GM18867 (cell line): Measurements from ENCODE around the gene MT3.
"Not testable (repeated sequence)": the region's sequence is repeated elsewhere in the genome, so short reads cannot be mapped to it uniquely, and the experiment has no call there.

ENCODE experiments used
- ATAC-seq: cut with Tn5 transposase; IDR thresholded peaks from one replicate; pipeline ENCODE4 v1.9.1; 2021; ENCODE audit warnings: mild to moderate bottlenecking, moderate library complexity; ENCODE audit not compliant: unreplicated experiment

Gene MT3

DNA sequence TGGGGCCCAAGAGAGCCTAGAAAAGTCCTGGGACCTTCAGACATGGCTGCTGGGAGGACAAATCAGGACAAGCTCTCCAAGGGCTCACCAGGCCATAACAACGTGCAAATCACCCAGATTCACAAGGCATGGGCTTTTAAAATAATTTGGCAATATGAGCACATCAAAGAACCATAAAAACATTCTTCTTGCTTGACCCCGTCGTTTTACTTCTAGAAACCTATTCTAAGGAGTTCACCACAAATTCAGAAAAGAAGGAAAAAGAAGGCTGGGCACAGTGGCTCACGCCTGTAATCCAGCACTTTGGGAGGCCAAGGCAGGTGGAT, 12.1 kb upstream of the MT3 start:
- ATAC-seq = no peak

DNA sequence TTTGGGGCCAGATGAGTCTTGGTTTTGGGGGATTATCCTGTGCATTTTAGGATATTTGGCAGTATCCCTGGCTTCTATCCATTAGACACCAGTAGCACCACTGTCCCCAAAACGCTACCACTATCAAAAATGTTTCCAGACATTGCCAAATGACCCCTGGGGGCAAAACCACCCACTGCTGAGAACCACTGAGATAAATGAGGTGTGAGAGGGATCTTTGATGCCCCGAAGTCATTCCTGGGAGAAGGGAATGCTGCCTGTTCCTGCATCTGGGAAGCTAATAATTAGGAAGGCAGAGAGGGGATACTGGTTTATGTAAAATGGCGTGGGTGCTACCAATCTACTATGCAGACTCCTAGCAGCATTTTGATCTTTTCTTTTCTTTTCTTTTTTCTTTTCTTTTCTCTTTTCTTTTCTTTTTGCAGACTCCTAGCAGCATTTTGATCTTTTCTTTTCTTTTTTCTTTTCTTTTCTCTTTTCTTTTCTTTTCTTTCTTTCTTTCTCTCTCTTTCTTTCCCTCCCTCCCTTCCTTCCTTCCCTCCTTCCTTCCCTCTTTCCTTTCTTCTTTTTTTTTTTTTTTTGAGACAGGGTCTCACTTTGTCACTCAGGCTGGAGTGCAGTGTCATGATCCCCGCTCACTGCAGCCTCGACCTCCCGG, 8.8 kb upstream of the MT3 start:
- ATAC-seq = no peak

DNA sequence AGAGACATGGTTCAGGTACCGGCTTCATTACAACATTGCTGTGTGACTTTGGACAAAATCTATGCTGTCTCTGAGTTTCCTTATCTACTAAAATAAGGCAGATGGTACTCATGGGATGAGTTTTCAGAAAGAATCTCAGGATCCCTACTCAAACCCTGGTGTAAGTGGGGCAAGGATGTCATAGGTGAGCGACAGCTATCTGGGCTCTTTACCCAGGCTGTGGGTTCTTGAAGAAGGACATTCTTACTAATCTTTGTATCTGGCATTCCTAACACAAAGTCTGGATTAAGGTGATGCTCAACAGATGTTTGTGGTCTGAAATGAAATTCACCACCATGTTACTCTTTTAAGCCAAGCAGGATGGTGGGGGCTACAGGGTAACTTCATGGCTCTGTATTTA, 6.4 kb upstream of the MT3 start:
- not testable (repeated sequence) for ATAC-seq

DNA sequence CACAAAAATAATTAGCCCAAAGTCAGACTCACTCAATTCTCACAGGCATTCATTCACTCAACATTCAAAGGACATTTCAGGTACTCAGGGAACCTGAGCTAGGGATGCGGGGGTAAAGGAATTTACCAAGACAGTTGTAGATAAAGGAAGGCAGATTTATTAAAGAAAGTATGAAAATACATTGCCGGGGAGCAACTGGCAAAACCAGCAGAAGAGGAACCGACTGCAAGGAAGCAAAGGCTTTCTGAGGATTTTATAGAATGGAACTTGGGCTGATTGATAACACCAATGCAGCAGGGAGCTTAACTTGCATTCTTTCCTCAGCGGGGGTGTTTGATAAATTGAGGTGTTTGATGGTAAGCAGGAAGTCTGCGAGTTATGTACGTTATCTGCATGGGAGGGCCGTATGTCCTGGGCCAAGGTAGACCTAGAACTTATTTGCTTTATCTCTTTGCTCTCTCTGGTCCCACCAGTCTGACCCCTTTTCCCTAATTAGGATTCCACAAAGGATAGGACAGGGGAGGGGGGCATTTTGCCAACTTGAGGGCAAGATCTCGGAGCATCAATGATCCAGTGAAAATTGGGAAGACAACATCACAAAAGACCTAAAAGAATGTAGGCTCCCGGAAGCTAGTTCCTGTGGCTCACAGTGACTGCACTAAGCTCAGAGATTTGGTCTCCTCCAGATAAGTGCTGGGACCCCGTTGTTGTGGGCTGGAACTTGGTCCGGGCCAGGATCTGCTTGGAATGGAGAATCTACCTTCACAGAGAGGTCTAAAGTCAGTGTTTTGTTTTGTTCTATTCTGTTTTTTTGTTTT, 5.8 kb upstream of the MT3 start:
- no peak for ATAC-seq

DNA sequence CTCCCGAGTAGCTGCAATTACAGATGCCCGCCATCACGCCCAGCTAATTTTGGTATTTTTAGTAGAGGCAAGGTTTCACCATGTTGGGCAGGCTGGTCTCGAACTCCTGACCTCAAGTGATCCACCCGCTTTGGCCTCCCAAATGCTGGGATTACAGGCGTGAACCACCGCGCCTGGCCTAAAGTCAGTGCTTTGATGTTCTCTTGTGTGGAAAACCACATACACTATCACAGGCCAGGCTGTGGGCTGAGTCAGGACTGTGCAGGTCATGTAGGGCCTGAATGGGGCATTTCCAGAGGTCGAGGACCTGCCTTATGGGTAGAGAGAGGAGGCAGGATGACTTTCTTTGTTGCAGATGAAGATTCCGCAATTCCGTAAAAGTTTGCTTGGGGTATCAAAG, 5.1 kb upstream of the MT3 start:
- ATAC-seq = no peak

DNA sequence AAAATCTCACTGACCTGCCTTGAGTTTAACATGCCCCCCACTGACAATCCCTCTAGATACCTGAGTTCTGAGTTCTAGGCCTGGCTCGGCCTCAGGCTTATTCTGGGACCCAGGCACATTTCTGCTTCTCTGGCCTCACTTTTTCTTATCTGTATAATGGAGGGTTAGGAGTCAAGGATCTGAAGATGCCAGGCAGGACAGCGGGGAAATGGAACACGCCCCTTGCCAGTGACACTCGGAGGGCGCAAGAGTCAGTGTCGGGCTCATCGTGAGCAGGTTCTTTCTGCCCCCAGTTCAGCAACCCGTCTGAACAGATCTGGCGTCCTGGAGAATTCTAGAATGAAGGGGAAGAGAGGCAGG, 567 bp upstream of the MT3 start:
- ATAC-seq = no peak

DNA sequence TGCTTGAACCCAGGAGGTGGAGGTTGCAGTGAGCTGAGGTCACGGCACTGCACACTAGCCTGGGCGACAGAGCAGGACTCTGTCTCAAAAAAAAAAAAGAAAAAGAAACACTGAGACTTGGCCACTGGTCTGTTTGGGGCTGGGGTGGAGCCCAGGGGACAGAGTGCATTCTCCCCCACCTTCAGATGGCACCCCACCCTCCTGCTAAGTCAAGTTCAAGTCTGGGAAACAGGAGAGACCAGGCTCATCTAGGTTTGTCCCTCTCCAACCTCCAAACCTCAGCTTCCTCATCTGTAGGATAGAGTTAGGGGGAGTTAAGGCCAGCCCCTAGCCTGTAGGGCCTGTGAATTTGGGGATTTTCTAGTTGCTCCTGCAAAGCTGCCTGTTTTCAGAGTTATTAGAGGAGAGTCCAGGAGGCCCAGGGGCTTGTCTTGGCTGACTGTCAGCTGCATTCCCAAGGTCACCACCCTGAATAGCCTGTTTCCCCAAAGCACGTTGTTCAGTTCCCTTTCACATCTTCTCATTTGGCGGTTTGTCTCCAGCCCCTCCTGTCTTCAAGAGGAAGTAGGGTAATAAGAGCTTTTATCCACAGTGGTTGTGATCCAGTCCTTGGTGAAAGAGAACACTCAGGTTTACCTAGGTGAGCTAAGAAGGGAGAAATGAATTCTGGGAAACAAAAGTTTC, 2.2 kb downstream of the MT3 start:
- ATAC-seq = no peak

DNA sequence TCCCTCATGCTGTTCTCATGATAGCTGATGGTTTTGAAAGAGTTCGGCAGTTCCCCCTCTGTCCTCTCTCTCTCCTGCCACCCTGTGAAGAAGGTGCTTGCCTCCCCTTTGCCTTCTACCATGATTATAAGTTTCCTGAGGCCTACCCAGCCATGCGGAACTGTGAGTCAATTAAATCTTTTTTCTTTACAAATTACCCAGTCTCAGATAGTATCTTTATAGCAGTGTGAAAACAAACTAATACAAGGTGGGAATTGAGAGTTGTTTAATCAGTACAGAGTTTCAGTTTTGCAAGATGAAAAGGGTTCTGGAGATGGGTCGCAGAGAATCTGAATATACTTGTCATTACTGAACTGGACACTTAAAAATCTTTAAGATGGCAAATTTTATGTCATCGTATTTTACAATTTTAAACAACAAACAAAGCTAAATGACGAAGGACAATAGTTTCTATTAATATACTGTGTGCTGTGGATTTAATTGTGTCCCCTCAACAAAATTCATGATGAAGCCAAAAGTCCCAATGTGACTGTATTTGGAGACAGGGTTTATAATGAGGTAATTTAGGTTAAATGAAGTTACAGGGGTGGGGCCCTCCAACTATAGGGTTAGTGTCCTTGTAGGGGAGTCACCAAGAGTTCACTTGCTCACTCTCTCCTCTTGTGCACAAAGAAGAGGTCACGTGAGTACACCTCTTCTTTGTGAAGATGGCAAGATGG, 4.4 kb downstream of the MT3 start:
- no peak for ATAC-seq

DNA sequence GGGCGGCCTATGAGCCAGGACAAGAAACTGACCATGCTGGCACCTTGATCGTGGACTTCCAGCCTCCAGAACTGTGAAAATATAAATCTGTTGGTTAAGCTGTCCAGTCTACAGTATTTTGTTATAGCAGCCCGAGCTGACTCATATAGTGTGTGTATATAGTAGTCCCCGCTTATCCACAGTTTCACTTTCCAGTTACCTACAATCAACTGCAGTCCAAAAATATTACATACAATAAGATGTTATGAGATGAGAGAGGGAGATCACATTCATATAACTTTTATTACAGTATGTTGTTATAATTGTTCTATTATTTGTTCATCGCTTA, 4.9 kb downstream of the MT3 start:
- no peak for ATAC-seq

DNA sequence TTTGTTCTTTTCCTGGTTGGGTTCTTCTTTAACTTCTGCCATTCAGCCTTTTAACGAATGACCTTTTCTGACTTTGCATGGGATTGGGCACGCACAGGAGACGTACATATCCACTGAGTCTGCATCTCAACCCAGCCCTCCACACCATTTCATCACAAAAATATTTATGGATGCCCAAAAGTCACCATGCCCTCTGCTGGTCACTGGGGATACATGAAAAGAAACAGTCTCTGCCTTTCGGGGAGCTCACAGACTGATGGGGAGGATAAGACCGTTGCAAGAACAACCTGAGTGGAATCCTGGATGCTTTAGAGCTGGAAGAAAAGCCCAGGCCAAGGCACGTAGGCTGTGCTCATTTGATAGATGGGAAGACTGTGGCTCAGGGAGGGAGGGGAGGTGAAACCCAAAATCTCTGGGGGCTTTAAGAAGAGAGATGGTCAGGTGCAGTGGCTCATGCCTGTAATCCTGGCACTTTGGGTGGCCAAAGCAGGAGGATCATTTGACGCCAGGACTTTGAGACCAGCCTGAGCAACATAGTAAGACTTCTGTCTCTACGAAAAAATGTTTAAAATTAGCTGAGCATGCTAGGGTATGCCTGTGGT, 11.2 kb downstream of the MT3 start:
- peak; percentile 59 for ATAC-seq

DNA sequence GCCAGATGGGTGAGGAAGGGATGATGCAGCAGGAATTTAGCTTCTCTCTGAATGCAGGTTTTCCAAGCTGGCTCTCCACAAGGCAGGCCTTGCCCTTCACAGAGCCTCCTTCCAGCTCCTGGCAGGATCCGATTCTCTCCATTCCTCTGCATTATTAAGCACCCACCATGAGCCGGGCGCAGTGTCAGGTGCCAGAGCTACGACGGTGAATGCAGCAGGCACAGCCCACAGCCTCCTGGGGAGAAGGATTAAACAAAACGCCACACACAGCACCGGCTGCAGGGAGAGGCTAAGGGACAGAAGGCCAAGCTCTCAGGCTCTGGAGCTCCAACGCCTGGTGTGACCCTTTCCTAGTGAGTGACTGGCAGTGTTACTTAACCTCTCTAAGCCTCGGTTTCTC, 12.0 kb downstream of the MT3 start:
- no peak for ATAC-seq

DNA sequence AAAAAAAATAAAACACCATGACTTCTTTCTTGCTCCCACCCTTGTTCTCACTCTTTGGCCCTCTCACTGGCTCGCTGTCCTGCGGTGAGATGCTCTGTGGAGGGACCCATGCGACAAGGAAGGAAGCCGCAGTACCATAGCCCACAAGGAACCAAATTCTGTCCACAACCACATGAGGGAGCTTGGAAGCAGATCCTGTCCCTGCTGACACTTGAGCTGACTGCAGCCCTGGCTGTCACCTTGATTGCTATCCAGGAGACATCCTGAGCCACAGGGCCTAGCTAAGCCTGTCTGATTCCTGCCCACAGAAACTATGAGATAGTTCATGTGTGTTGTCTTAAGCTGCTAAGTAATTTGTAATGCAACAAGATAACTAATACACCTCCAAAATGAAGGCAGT, 14.3 kb downstream of the MT3 start:
- no peak for ATAC-seq

DNA sequence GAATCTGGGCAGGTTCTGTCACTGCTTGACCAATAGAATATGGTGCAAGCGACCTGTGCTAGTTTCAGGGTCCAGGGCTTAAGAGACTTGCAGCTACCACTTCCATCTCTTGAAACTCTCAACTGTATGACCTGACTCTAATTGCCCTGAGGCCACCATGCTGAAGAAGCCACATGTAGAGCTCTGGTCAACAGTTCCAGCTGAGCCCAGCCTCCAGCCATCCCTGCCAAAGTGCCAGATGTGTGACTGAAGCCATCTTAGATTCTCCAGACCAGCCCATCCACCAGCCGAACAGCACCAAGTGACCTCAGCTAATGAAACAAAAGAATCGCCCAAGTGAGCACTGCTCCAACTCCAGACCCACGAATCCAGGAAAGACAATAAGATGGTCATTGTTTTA, 15.6 kb downstream of the MT3 start:
- no peak for ATAC-seq

DNA sequence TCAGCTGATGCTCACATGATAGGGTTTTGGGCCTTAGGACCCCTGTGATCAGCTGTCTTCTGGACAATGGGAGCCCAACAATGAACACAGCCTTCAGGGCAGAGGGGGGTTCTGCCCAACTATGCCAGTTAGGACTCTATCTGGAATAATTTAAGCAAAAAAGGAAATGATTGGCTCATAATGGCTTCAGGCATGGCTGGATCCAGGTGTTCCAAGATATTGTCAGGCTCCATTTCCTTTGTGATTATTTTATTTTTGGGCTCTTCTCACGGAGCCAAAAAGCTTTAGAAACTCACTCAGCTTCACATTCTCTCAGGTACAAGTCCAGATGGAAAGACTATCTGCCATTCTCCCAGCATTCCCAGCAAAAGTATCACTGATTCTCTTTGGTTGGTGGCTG, 16.1 kb downstream of the MT3 start:
- ATAC-seq = no peak

DNA sequence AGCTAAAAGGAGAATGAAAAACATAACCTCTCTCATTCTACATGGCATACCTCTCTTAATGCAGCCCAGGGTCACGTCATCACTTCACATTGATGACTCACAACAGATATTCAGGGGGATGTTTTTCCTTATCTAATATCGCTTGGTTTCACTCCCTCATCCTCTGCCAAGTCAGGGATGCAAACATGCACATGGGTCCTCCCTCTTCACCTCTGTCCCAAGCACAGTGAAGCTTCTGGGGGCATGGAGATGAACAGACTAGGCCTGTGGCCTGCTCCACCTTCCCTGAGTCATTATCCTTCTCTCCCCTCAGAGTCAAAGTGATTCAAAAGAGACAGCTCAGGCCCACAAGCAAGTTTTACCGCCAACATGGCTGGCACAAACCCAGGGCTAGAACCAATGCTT, 16.7 kb downstream of the MT3 start:
- no peak for ATAC-seq

DNA sequence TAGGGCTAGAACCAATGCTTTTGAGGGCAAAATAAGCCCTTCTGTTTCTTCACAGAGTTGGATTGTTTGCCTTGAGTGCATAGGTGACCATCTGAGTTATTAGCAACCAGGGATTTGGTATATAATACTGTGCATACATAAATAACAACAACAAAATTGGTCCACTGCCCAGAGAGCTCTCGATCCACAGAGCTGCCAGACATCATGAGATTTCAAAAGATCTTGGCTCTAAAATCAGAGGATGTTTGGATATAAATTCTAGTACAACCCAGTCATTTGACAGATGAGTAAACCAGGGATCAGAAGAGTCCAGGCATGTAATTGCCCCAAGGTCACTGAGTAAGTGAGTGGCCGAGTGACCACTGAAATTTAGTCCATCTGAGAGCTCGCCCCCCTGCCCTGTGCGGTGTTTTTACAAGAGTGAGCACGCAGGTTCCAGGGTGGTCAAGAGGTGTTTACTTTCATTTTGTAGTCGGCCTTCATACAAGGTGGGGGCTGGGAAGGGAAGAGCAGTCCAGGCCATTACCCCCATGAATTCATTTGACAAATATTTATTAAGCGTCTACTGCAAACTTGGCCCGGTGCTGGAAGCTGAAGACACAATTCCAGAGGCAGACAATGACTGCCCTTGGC, 17.3 kb downstream of the MT3 start:
- no peak for ATAC-seq

DNA sequence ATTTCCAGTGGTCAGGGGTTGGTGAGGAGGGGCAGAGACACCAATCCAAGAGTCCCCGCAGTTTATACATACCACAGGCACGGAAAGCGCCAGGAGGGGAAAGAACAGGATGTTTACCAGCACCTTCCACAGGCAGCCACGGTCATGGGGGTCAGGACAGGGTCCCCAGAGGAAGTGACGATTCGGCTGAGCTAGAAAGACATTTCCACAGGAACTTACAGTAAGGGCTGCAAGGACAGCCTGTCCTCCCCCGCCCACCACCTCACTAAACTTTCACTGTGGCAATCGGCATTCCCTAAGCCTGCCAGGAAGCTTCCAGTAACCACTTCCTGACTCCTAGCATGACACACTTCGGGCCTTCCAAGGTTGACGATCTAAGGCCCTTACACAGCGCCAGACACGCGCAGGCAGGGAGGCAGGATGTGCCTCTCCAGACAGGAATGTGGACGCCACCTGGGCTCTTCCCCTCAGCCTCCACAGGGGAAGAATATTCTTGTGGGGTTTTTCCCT, 17.8 kb downstream of the MT3 start:
- no peak for ATAC-seq

DNA sequence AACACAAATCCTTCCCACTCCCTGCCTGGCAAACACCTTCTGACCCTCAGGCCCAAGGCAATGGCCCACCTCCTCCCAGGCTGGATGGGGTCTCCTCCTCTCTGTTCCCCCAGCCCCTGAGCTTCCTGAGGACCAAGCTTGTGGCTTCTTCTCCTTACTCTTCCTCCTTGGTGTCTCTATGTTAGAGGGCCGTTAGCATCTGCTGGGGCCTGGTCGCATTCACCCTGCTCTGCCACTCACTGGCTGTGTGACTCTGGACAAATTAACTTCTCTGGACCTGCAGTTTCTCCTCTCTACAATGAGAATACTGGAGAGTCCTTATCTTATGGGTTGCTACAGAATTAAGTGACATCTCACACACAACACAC, 18.3 kb downstream of the MT3 start:
- ATAC-seq = no peak

DNA sequence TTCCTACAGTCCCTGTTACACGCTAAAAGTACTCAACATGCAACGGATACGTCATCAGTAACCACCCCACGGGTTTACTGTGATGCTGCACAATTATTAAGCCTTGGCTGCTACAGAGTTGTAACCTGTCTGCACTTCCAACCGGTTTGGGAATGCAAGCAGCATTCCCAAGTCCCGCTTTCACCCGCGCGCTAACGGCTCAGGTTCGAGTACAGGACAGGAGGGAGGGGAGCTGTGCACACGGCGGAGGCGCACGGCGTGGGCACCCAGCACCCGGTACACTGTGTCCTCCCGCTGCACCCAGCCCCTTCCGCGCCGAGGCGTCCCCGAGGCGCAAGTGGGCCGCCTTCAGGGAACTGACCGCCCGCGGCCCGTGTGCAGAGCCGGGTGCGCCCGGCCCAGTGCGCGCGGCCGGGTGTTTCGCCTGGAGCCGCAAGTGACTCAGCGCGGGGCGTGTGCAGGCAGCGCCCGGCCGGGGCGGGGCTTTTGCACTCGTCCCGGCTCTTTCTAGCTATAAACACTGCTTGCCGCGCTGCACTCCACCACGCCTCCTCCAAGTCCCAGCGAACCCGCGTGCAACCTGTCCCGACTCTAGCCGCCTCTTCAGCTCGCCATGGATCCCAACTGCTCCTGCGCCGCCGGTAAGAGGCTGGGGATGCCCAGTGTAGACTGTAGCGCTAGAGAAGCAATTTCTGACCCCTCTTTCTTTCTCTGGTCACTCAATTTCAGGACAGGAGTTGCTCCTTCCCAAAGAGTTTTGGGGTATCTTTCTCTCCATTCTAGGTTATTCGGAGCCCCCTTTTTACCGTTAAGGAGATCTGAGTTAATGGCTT, 18.9 kb downstream of the MT3 start, which contains the start of gene MT2A:
MT2A (plus strand) TSS at position 542 of the 833 bp plus-strand sequence; CDS start at position 614, 72 bp downstream.
- peak; percentile 91 for ATAC-seq
